Measurements from ENCODE around the gene BRIX1. TPM values are rescaled to one million over a fixed set of nuclear protein-coding genes. Genes with fewer than 3 reads are reported as not detected.

The BRIX1 gene
- total RNA-seq, 2 donors from 2014 or later, result 5.6 to 9.3 TPM

- H3K36me3 ChIP-seq (replicated peaks in 1 of 2; ENCODE audit: insufficient read depth in 1 of 2, low read depth in 2 of 2), result no peaks in the 10 kb centered on the region
- DNase-seq (no peak), ATAC-seq (no peak)
- no peak overlapping the region for H3K27ac ChIP-seq
- H3K27me3 ChIP-seq, result no peaks in the 10 kb centered on the region
- 83 to 100% methylated on average over 1 of the region's 1 CpG for WGBS, 2 donors
- no peak overlapping the region for H3K4me3 ChIP-seq
- no peaks in the 10 kb centered on the region for H3K9me3 ChIP-seq
- TF ChIP-seq CTCF (IDR thresholded peaks at IDR 0.05), result no peak
- no peak for TF ChIP-seq POLR2A (IDR thresholded peaks at IDR 0.05)
- H3K4me1 ChIP-seq, result no peaks in the 10 kb centered on the region
- intact Hi-C loops (cut with DNase I), result no loop called here
Measured at GRCh38 chr5:34889394-34889793, 26.1 kb upstream of the BRIX1 start.

- TF ChIP-seq POLR2A (IDR thresholded peaks at IDR 0.05) (no peak), CTCF (IDR thresholded peaks at IDR 0.05) (no peak)
- H3K4me3 ChIP-seq, result no peak overlapping the region
- intact Hi-C loops (cut with DNase I), result no loop called here
- WGBS, 2 donors, result 67 to 72% methylated on average over 5 of the region's 5 CpGs
- H3K4me1 ChIP-seq, result no peaks in the 10 kb centered on the region
- no peak overlapping the region for H3K27ac ChIP-seq
- ATAC-seq (no peak), DNase-seq (no peak)
- no peaks in the 10 kb centered on the region for H3K36me3 ChIP-seq (replicated peaks in 1 of 2; ENCODE audit: insufficient read depth in 1 of 2, low read depth in 2 of 2)
- H3K27me3 ChIP-seq, result no peaks in the 10 kb centered on the region
- no peaks in the 10 kb centered on the region for H3K9me3 ChIP-seq
Measured at GRCh38 chr5:34891981-34892380, 23.5 kb upstream of the BRIX1 start.

GRCh38 chr5:34892414-34892813 lies 23.1 kb upstream of the BRIX1 start:
- no peaks in the 10 kb centered on the region for H3K36me3 ChIP-seq (replicated peaks in 1 of 2; ENCODE audit: insufficient read depth in 1 of 2, low read depth in 2 of 2)
- TF ChIP-seq CTCF (IDR thresholded peaks at IDR 0.05) (no peak), POLR2A (IDR thresholded peaks at IDR 0.05) (no peak)
- ATAC-seq (no peak), DNase-seq (no peak)
- intact Hi-C loops (cut with DNase I), result no loop called here
- no peaks in the 10 kb centered on the region for H3K27me3 ChIP-seq
- 82 to 87% methylated on average over 6 of the region's 6 CpGs for WGBS, 2 donors
- H3K9me3 ChIP-seq, result no peaks in the 10 kb centered on the region
- no peak overlapping the region for H3K27ac ChIP-seq
- no peaks in the 10 kb centered on the region for H3K4me1 ChIP-seq
- no peak overlapping the region for H3K4me3 ChIP-seq

- ATAC-seq (no peak), DNase-seq (no peak)
- Histone ChIP-seq H3K27ac (no peak overlapping the region), H3K9me3 (no peaks in the 10 kb centered on the region), H3K27me3 (no peaks in the 10 kb centered on the region), H3K4me3 (no peak overlapping the region), H3K4me1 (no peaks in the 10 kb centered on the region), H3K36me3 (replicated peaks in 1 of 2; ENCODE audit: insufficient read depth in 1 of 2, low read depth in 2 of 2) (no peaks in the 10 kb centered on the region)
- TF ChIP-seq CTCF (IDR thresholded peaks at IDR 0.05) (no peak), POLR2A (IDR thresholded peaks at IDR 0.05) (no peak)
- intact Hi-C loops (cut with DNase I), result loop anchor here (5.0 kb wide), 2 partner anchors 372 to 417 kb away; no protein-coding TSS in a partner anchor
- 93 to 97% methylated on average over 1 of the region's 1 CpG for WGBS, 2 donors
Measured at GRCh38 chr5:34894716-34895115, 20.8 kb upstream of the BRIX1 start.

GRCh38 chr5:34895641-34896419 lies 19.7 kb upstream of the BRIX1 start:
- TF ChIP-seq POLR2A (IDR thresholded peaks at IDR 0.05) (no peak), CTCF (IDR thresholded peaks at IDR 0.05) (no peak)
- H3K36me3 ChIP-seq (replicated peaks in 1 of 2; ENCODE audit: insufficient read depth in 1 of 2, low read depth in 2 of 2), result no peaks in the 10 kb centered on the region
- DNase-seq (no peak), ATAC-seq (no peak)
- no peaks in the 10 kb centered on the region for H3K4me1 ChIP-seq
- 67 to 75% methylated on average over 1 to 2 of the region's 2 CpGs for WGBS, 2 donors
- no peaks in the 10 kb centered on the region for H3K9me3 ChIP-seq
- no peaks in the 10 kb centered on the region for H3K27me3 ChIP-seq
- intact Hi-C loops (cut with DNase I), result loop anchor here (5.0 kb wide), 2 partner anchors 374 to 419 kb away; no protein-coding TSS in a partner anchor
- no peak overlapping the region for H3K4me3 ChIP-seq
- no peak overlapping the region for H3K27ac ChIP-seq

Data from body of pancreas (tissue), 4 donors.